ENCODE results near the gene ARHGAP8.

ARHGAP8 gene

GRCh38 chr22:44752285-44753188, at the start of gene ARHGAP8:
TSS of gene ARHGAP8 (plus strand) at chr22:44752575. CDS start at chr22:44786528, 33,953 bp downstream.
- no peak for DNase-seq (ENCODE audit: low read depth)

DNA sequence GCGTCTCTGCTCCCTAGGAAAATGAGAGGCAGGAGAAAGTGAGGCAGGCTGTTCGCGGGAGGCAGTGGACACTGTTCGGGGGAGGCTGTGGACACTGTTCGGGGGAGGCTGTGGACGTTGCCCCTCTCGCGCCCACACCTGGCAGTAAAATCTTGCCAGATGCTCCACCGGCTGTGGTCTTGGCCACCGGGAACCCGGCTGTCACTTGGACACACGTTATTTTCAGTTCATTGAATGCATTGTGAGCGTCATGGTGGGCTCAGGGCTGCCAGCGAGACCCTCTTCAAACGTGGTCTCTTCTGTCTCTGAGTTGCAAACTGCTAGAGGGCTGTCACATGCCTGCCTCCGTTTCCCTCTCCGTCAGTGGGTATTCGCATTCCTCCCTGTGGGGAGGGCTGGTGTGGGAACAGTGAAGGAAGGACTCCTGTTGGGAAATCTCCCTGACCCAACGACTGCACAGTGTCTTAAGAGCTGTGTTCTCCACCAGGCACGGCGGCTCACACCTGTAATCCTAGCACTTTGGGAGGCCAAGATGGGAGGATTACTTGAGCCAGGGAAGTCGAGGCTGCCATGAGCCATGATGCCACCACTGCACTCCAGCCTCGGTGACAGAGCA, 49.0 kb upstream of the ARHGAP8 start:
- DNase-seq (ENCODE audit: low read depth): no peak

GRCh38 chr22:44704159-44705021, 48.0 kb upstream of the ARHGAP8 start:
- DNase-seq (ENCODE audit: low read depth): no peak

DNA sequence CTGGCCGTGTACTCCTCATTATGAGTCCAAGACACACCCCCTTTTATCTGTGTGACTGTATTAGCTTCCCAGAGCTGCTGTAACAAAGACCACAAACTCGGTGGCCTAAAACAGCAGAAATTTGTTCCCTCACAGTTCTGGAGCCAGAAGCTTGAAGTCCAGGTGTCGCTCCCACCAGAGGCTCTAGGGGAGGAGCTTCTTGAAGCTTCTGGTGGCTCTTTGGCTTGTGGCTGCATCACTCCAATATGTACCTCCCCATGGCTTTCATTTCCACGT, 47.4 kb upstream of the ARHGAP8 start:
- DNase-seq (ENCODE audit: low read depth): no peak

- DNase-seq (ENCODE audit: low read depth): no peak
These were observed 45.9 kb upstream of the ARHGAP8 start for GRCh38 chr22:44706488-44706887.

- DNase-seq (ENCODE audit: low read depth): no peak
These were observed 45.2 kb upstream of the ARHGAP8 start for GRCh38 chr22:44707178-44707577.

- DNase-seq (ENCODE audit: low read depth): no peak
These were observed 44.6 kb upstream of the ARHGAP8 start for GRCh38 chr22:44707752-44708151.

DNA sequence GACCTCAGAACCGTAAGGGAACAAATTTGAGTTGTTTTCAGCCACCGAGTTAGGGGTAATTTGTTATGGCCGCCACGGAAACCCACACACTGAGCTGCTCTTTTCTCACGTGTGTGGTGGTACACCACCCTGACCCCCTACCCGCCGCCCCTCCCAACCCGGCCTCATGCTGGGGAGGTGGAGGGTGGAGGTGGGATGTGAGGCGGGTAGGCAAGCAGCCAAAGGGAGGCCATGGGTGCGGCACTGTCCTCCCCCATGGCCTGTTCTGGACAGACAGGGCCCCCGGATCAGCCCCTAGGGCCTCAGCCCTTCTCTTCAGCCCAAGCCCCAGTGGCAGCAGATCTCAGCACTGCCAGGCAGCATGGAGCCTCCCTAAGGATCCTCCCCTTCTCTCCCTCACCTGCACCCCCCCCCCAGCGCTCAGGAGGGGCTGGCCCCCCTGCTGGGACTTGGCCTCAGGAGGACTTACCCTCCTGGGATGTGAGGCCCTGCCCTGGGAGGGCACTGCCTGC, 42.4 kb upstream of the ARHGAP8 start:
- no peak for DNase-seq (ENCODE audit: low read depth)

DNA sequence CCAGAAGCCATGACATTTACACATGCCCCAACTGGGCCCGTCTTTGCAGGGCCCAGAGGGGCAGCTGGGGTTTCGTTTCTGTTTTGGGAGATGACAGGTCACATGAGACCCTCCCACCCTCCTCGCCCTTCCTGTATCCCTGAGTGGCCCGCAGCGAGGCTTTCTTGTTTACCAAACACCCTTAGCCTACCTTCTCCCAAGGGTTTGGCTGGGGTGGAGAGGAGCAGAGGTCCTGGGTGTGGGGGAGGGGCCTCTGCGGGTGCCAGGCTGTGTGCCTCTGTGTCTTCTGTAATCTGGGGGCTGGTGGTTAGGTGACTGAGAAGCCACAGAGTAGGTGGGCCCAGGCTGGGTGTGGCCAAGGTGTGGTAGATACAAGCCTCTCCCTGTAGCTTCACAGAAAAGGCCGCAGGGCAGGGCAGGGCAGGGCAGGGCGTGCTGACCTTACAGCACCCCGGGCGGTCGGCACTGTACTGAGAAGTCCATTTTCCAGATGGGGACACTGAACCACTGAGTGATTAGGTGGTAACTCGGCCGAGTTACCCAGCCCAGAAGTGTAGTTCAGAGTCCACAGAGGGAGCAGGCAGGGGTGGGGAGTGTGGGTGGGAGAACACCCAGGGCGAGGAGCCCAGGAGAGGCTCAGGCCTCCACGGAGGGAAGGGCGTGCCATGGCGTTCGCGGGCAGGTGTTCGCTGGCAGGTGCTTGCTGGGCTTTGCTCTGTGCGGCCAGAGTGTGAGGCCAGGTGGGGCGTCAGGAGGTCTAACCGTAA, 41.7 kb upstream of the ARHGAP8 start:
- no peak for DNase-seq (ENCODE audit: low read depth)

DNA sequence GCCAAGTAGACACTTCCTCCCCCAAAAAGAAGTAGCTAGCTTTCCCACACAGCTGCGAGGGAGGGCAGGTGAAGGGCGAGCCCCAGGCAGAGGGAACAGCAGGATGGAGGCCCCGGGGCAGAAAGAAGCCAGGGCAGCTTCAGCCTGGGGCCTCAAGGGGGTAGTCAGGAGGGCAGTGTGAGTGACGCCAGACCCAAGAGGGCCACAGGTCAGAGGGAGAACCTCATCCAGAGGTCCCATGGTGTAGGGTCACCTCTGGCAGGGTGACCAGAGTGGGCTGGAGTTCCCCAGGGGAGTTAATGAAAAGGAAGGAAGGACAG, 41.2 kb upstream of the ARHGAP8 start:
- no peak for DNase-seq (ENCODE audit: low read depth)

DNA sequence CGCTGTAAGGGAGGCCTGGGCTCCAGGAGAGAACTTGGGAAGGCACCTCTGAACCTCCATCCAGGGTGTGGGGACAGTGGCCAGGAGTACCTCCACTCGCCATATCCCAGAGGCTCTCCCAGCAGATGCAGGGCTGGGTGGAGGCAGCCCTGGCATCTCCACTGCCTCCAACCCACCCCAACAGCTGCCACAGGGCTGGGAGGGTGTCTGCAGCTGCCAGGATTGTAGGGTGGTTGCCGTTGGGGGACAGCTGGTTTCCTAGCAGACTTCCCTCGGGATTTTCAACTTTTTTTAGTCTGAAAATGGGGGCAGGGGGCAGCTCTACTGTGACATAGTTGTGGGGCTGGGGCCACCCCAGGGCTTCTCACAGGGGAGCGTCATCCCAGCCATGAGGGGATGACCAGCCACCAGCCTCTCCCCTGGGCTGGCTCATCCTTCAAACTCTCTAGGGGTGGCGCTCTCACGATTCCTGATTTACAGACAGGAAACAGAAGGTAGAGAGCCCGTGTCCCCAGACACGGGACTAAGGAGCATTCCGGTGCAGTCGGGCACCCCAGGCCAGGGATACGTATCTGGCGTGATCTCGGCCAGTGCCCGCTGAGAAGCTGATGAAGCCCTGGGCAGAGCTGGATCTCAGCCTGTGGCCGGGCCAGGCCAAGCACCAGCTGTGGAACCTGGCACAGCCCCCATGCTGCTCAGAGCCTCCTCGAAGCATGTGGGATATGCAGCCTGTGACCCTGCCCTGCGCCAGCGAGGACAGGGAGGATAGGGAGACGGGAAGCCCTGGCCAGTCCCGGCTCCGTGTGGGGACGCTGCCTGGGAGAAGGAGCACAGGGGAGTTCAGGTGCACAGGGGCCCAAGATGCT, 40.5 kb upstream of the ARHGAP8 start:
- DNase-seq (ENCODE audit: low read depth): no peak

GRCh38 chr22:44712962-44713361, 39.4 kb upstream of the ARHGAP8 start:
- DNase-seq (ENCODE audit: low read depth): no peak

DNA sequence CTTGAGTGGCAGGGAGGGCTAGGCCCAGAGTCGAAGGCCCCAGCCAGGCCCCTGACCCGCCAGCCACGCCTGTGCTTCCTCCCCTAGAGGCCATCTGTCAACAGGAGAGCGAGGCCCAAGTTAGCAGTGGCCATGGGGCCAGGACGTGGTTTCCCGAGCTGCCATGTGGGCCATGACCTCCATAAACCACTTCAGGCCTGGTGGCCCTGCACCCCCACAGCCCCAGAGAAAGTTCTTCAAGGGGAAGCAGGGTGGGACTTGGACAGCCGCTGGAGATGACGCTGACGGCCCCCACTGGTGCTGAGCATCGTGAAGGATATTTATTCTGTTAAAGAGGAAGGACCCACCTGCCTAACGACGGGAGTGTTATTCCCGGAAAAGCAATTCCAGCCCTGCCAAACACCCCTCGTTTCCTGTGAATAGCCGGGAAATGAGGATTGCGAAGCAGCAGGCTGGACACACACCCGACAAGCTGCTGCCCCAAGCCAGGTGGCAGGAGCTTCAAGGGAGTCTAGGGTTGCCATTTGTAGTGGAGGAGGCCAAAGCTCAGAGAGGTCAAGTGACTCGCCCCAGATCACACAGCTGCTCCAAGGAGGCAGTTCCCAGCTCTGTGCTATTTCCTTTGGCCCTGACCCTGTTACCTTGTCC, 37.5 kb upstream of the ARHGAP8 start:
- DNase-seq (ENCODE audit: low read depth): no peak

- no peak for DNase-seq (ENCODE audit: low read depth)
These were observed 34.0 kb upstream of the ARHGAP8 start for GRCh38 chr22:44718418-44718817.

DNA sequence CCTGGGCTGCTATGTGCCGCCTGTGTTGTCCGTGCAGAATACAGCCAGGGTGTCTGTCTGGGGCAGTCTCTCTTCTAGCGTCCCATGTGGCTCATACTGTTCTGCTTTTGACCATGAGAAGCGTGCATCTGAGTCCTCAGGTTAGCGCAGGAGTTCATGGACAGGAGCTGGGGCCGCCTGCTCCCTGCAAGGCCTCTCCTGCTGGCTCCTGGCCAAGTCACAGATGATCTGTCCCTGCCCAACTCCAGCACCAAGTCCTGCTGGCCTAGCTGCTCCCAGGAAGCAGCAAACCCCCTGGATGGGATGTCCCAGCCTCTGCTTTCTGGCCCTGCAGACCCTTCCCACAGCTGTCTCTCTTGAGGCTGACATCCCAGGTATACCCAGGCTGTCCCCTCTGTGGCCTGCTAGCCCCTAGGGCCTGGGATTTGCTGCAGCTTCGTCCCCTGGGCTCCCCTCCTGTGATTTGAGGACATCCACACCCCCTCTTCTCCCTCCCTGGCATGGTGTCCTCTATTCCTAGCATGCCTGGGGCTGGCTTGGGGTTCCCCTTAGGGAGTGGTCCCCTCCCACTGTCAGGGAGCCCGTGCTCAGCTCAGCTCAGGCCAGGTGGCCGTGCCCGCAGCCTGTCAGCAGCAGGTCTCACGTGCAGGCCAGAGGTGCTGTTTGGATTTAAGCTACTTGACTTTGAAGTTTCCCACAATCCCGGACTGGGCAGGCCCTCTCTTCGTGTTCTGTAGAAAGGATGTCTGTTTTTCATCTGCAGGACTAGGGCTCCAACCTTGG, 32.6 kb upstream of the ARHGAP8 start:
- no peak for DNase-seq (ENCODE audit: low read depth)

- DNase-seq (ENCODE audit: low read depth): no peak
These were observed 31.2 kb upstream of the ARHGAP8 start for GRCh38 chr22:44721213-44721612.

- no peak for DNase-seq (ENCODE audit: low read depth)
These were observed 29.8 kb upstream of the ARHGAP8 start for GRCh38 chr22:44722611-44723010.

DNA sequence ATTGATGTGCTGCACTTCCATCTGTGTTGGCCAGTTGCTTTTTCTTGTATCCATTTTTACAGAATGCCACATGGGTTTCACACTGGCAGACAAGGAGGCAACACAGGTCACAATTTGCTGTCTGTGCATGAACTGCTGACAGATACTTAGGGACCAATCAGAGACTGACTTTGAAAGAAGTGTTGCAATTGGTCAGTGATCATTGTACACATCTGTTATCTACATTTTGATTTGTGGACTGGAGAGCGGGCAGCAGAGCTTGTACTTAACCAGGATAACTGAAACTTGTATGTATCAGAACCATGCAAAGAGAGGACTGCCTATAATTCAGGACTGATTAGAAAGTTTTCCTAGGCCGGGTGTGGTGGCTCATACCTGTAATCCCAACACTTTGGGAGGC, 28.6 kb upstream of the ARHGAP8 start:
- DNase-seq (ENCODE audit: low read depth): no peak

GRCh38 chr22:44724416-44724815, 28.0 kb upstream of the ARHGAP8 start:
- no peak for DNase-seq (ENCODE audit: low read depth)

DNA sequence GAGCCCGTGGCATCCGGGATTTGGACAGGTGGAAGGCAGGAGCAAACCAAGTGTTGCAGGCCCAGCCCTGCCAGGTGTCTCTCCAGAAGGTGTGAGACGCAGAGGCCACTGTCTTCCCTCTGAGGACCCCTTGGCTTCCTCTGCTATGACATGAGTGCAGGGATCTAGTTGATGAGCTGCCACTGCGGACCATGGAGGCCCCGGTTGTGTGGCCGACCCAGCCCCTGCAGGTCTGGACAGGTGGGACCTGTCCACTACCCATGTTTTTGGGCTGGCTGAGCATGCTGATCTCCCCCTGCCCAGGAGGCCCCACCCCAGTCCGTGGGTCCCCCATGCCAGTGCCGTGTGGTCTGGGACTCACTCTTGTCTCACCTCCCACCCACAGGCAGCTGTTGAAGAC, 27.5 kb upstream of the ARHGAP8 start:
- DNase-seq (ENCODE audit: low read depth): no peak

Data from GM04503 (cell line).